CD4-positive, alpha-beta T cell treated with Interleukin-15 for 1 hour (primary cell): ENCODE results near the gene PSKH1.
"Not testable (repeated sequence)": the region's sequence is repeated elsewhere in the genome, so short reads cannot be mapped to it uniquely, and the experiment has no call there.

ENCODE experiments used
- DNase-seq: peaks from one replicate; pipeline ENCODE4 v3.0.0-alpha.2; 2020

The PSKH1 gene

GRCh38 chr16:67892375-67892774 lies 679 bp upstream of the PSKH1 start:
- no peak for DNase-seq

- no peak for DNase-seq
These were observed 817 bp downstream of the PSKH1 start for GRCh38 chr16:67893743-67894399.

- DNase-seq, result no peak
These were observed 4.2 kb downstream of the PSKH1 start for GRCh38 chr16:67897231-67897630.

GRCh38 chr16:67901734-67902133 lies 8.7 kb downstream of the PSKH1 start:
- no peak for DNase-seq

GRCh38 chr16:67902831-67903230 lies 9.8 kb downstream of the PSKH1 start:
- DNase-seq, result no peak

- no peak for DNase-seq
These were observed 14.5 kb downstream of the PSKH1 start for GRCh38 chr16:67907397-67908180.

- no peak for DNase-seq
These were observed 16.1 kb downstream of the PSKH1 start for GRCh38 chr16:67909056-67909742.

- DNase-seq, result no peak
These were observed 17.1 kb downstream of the PSKH1 start for GRCh38 chr16:67910158-67910557.

- no peak for DNase-seq
These were observed 21.9 kb downstream of the PSKH1 start for GRCh38 chr16:67914758-67915495.

- DNase-seq, result not testable (repeated sequence)
These were observed 22.4 kb downstream of the PSKH1 start for GRCh38 chr16:67915496-67915769.

GRCh38 chr16:67915831-67916723 lies 23.0 kb downstream of the PSKH1 start:
- no peak for DNase-seq

GRCh38 chr16:67917140-67917851 lies 24.2 kb downstream of the PSKH1 start:
- no peak for DNase-seq

- DNase-seq, result no peak
These were observed 24.8 kb downstream of the PSKH1 start for GRCh38 chr16:67917852-67918236.

GRCh38 chr16:67919622-67920221 lies 26.7 kb downstream of the PSKH1 start:
- no peak for DNase-seq

GRCh38 chr16:67922221-67922620 lies 29.2 kb downstream of the PSKH1 start:
- DNase-seq, result no peak

- DNase-seq, result no peak
These were observed 29.7 kb downstream of the PSKH1 start for GRCh38 chr16:67922740-67923139.

GRCh38 chr16:67923414-67924116 lies 30.5 kb downstream of the PSKH1 start:
- DNase-seq, result no peak

- DNase-seq, result no peak
These were observed 31.3 kb downstream of the PSKH1 start for GRCh38 chr16:67924140-67924906.

GRCh38 chr16:67926181-67926750 lies 33.2 kb downstream of the PSKH1 start:
- DNase-seq, result no peak
